Activated T-cell treated with anti-CD3 and anti-CD28 coated beads, Interleukin-2, amount 50 U/mL, for 72 hours (primary cell): Measurements from ENCODE around the gene DTNA. TPM values are rescaled to one million over a fixed set of nuclear protein-coding genes. Genes with fewer than 3 reads are reported as not detected.

Experiments
- ATAC-seq, 2 donors: fragments of 150-1000 bp; cut with Tn5 transposase; replicated peaks in 1 of 2; 2 replicates each; pipeline ENCODE4 v1.10.0; 2021; ENCODE audit warnings: moderate library complexity in 2 of 2, mild to moderate bottlenecking in 1 of 2
- DNase-seq, 2 donors: peaks; one replicate each; pipeline ENCODE4 v3.0.0; 2021 to 2022; ENCODE audit warnings: mixed read lengths in 1 of 2
- H3K27ac Mint-ChIP-seq: one replicate; pipeline ENCODE4 v1.8.0; 2022; ENCODE audit warnings: mild to moderate bottlenecking, moderate library complexity, mixed read lengths
- H3K27me3 Mint-ChIP-seq: one replicate; pipeline ENCODE4 v1.8.0; 2022; ENCODE audit warnings: low read depth, mixed read lengths
- H3K36me3 Mint-ChIP-seq, 2 donors: one replicate each; pipeline ENCODE4 v1.8.0; 2022; ENCODE audit warnings: mixed read lengths in 2 of 2, mild to moderate bottlenecking in 1 of 2; ENCODE audit not compliant: insufficient read depth in 2 of 2
- H3K4me1 Mint-ChIP-seq: one replicate; pipeline ENCODE4 v1.8.0; 2022; ENCODE audit warnings: low read depth, mixed read lengths
- H3K4me3 Mint-ChIP-seq, 2 donors: one replicate each; pipeline ENCODE4 v1.8.0; 2022; ENCODE audit warnings: mild to moderate bottlenecking in 2 of 2, mixed read lengths in 2 of 2, moderate library complexity in 2 of 2
- H3K9me3 Mint-ChIP-seq, 2 donors: one replicate each; pipeline ENCODE4 v1.8.0; 2022; ENCODE audit warnings: mixed read lengths in 2 of 2
- total RNA-seq, 2 donors: library from RNA; stranded (reverse); gene quantifications; one replicate each; pipeline ENCODE4 v1.2.3, GENCODE V29; 2022

Gene DTNA
- total RNA-seq, 2 donors from 2014 or later, result 0.56 to 0.84 TPM

DNA sequence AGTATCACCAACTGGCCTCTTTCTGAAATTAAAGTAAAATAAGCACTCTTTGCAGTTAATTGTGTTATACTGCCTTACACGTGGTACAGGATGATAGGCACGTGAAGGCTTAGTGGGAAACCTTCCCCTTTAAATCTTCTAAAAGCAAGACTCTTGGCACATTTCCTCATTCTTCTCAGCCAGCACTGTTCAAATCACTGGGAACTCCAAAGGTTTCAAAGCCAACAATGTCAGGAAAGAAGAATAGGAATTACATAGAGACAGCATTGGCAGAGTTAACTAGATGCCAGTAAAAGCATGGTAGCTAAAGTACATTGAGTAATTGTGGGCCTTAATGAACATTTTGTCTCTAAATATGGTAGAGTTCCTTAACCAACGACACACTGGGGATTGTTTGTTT lies 96.4 kb downstream of the DTNA start:
- Mint-ChIP-seq H3K27ac (no peak overlapping the region), H3K4me3 (no peak overlapping the region), H3K9me3 (no peaks in the 10 kb centered on the region), H3K4me1 (peaks cover 14% of the 10 kb centered on the region), H3K36me3 (no peaks in the 10 kb centered on the region), H3K27me3 (peaks cover 24% of the 10 kb centered on the region)
- DNase-seq, result no peak
- ATAC-seq, result no peak

DNA sequence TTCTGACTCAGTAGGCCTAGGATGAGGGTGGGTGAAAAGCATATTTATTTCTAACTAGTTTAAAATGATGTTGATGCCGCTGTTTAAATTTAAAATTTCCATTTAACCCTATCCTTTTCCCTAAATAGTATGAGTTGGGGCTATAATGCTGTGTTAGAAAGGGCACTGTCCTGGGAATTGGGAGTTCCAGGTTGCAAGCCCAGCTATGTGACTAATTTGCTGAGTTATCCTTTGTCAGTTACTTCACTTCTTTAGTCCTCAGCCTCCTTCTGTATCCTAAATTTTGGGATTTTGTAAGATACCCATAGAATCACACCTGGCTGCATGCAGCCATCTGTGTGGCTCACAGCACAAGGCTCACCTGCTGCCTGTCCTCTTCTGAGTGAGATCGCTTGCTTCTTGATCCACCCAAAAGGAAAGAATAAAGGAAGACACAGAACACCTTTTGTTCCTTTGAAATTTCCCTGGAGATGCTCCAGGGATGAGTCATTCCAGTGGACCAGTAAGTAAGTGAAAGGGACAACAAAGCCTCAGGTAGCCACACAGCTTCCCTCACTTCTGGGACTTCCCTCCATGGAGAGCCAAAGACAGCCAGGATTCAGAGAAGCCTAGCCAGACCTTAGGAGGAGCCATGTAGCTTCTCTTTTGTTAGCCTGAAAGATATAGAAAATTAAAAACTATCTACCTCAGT lies 97.2 kb downstream of the DTNA start:
- H3K36me3 Mint-ChIP-seq, result no peaks in the 10 kb centered on the region
- H3K4me3 Mint-ChIP-seq, result no peak overlapping the region
- no peak for DNase-seq
- H3K9me3 Mint-ChIP-seq, result no peaks in the 10 kb centered on the region
- H3K4me1 Mint-ChIP-seq, result peaks cover 14% of the 10 kb centered on the region
- H3K27me3 Mint-ChIP-seq, result peaks cover 24% of the 10 kb centered on the region
- ATAC-seq, result no peak
- H3K27ac Mint-ChIP-seq, result no peak overlapping the region

DNA sequence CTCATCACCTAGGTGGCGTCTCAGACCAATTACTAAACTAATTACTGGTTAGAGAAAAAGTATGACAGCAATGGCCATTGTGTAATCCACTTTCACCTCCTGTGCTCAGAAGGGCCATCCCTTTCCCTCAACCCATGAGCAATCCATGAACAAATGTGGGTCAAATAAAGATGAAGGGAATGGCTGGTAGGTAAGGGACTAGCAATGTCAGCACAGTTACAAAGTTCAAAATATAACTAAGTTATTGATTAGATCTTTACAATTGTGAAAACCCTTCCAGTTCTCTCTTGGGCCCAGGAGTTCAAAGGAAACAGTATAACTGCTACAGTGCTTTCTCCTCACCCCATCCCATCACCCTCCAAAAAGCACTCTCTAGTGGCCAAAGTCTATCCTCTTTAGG lies 98.3 kb downstream of the DTNA start:
- no peaks in the 10 kb centered on the region for H3K36me3 Mint-ChIP-seq
- H3K27me3 Mint-ChIP-seq, result peaks cover 28% of the 10 kb centered on the region
- peaks cover 14% of the 10 kb centered on the region for H3K4me1 Mint-ChIP-seq

GRCh38 chr18:34809451-34810072 lies 99.5 kb downstream of the DTNA start:
- DNase-seq, result no peak
- no peaks in the 10 kb centered on the region for H3K9me3 Mint-ChIP-seq

More for the DNA sequence above, 98.3 kb downstream of the DTNA start:
- H3K4me3 Mint-ChIP-seq, result no peak overlapping the region
- H3K9me3 Mint-ChIP-seq, result no peaks in the 10 kb centered on the region
- H3K27ac Mint-ChIP-seq, result no peak overlapping the region
- DNase-seq, result no peak
- peak in 1 of 2 donors; percentile 11 for ATAC-seq

DNA sequence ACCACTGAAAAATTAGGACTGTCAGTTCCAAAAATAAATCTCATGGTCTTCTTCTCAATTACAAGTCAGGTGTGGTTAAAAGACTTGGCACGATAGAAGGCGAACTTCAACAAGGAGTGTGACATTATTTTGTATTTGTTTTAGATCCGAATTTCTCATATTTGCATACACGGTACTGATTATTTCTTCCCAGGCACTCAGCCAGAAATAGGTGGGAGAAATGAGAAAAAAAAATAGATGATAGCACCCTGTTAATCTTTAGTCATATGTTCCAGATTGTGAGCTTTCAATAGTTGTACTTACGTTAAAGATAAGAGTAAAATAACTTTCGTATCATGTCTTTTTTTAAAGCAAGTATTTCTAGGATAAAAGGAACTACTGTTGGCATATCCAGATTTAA lies 106.1 kb downstream of the DTNA start:
- ATAC-seq (no peak), DNase-seq (no peak)
- Mint-ChIP-seq H3K27ac (no peak overlapping the region), H3K36me3 (no peaks in the 10 kb centered on the region), H3K9me3 (no peaks in the 10 kb centered on the region), H3K27me3 (peaks cover 38% of the 10 kb centered on the region), H3K4me1 (no peaks in the 10 kb centered on the region), H3K4me3 (no peak overlapping the region)

More at GRCh38 chr18:34809451-34810072, 99.5 kb downstream of the DTNA start:
- ATAC-seq, result no peak
- Mint-ChIP-seq H3K4me3 (no peak overlapping the region), H3K27ac (no peak overlapping the region), H3K27me3 (peaks cover 22% of the 10 kb centered on the region), H3K36me3 (no peaks in the 10 kb centered on the region), H3K4me1 (peaks cover 14% of the 10 kb centered on the region)

DNA sequence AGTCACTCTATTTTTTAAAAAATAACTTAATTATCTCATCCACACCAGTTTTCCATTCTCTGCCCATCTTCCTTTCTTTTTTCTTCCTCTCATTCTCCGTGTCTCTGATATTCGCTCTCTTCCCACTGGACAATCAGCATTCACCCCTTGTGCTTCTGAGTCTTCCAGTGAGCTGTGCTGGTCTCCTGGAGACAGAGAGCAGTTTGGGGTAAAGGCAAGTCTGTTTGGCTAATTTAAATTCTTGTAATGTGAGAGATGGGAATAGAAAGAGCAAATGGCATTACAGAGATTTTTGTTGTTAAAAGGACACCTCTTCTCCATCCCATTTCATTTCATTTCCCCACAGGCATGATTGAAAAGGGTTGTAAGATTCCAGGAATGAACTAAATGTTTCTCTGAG lies 107.5 kb downstream of the DTNA start:
- DNase-seq, result no peak
- no peaks in the 10 kb centered on the region for H3K36me3 Mint-ChIP-seq
- H3K4me3 Mint-ChIP-seq, result no peak overlapping the region
- no peak overlapping the region for H3K27ac Mint-ChIP-seq
- H3K4me1 Mint-ChIP-seq, result no peaks in the 10 kb centered on the region
- no peak for ATAC-seq
- H3K27me3 Mint-ChIP-seq, result peaks cover 39% of the 10 kb centered on the region
- H3K9me3 Mint-ChIP-seq, result no peaks in the 10 kb centered on the region

DNA sequence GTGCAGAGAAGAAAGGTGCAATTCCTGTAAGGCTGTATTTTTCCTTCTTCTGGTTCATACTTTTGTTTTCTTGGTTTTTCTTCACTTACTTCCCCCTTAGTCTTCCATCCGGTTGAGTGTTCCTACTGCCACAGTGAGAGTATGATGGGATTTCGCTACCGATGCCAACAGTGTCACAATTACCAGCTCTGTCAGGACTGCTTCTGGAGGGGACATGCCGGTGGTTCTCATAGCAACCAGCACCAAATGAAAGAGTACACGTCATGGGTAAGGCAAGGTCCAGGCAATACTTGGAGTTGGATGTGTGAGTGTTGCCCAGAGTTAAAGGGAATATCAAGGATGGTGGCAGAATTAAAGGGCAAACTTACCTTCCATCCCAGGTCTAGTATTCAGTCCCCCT lies 108.0 kb downstream of the DTNA start:
- Mint-ChIP-seq H3K27ac (no peak overlapping the region), H3K27me3 (peaks cover 41% of the 10 kb centered on the region), H3K4me3 (no peak overlapping the region), H3K36me3 (no peaks in the 10 kb centered on the region), H3K9me3 (no peaks in the 10 kb centered on the region), H3K4me1 (no peaks in the 10 kb centered on the region)
- no peak for ATAC-seq
- no peak for DNase-seq

DNA sequence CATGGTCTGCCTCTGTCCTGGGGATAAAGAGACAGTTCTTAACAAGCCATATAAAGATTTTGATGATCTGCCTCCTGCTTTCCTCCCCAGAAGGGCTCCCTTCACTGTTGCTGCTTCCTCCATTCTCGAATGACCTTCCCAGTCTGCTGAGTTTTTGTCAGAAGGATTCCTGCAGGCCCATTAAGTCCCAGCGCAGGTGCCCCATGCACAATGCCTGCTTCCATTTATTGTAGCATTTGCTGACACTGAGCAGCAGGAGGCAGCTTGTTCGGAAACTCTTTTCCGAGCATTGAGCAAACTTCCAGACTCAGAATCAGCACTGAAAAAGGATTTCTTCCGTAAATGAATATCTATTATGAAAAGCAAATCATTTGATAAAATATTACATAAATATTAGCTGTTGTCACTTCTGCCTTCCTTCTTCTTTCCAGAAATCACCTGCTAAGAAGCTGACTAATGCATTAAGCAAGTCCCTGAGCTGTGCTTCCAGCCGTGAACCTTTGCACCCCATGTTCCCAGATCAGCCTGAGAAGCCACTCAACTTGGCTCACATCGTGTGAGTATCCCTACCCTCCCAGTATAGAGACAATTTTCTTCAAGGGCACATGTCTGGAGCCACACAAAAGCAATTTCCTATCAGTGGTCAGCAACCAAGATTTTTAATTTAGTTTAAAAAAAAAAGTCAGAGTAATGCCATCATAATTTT lies 110.4 kb downstream of the DTNA start:
- Mint-ChIP-seq H3K36me3 (no peaks in the 10 kb centered on the region), H3K4me1 (no peaks in the 10 kb centered on the region), H3K9me3 (no peaks in the 10 kb centered on the region), H3K27ac (no peak overlapping the region), H3K27me3 (peaks cover 31% of the 10 kb centered on the region), H3K4me3 (no peak overlapping the region)
- ATAC-seq (no peak), DNase-seq (no peak)

DNA sequence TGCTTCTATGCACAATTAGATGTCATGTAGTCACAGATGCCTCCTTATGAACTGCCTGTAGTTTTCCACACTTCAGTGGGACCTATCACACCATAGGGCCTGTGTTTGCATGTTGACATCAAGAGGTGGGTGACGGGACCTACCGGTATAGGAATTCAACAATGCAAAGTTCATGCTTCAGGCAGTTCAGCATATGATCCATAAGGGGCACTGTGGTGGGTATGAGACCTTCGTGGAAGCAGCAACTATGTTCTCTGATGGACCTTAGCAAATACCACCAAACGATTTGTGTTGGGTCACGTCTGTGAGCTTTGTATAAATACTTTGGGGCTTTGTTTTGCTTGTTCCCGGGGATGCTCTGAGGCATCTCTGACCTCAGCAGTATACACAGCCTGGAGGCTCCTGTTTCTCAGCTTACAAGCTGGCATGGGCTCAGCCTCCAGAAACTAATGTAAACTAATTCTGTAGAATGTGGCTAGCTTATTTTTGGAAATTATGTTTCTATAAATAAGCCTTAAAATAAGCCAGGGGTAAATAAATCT lies 111.6 kb downstream of the DTNA start:
- DNase-seq, result no peak
- no peak for ATAC-seq
- Mint-ChIP-seq H3K27me3 (peaks cover 25% of the 10 kb centered on the region), H3K4me3 (no peak overlapping the region), H3K4me1 (peaks cover 3% of the 10 kb centered on the region), H3K36me3 (no peaks in the 10 kb centered on the region), H3K27ac (no peak overlapping the region), H3K9me3 (no peaks in the 10 kb centered on the region)

DNA sequence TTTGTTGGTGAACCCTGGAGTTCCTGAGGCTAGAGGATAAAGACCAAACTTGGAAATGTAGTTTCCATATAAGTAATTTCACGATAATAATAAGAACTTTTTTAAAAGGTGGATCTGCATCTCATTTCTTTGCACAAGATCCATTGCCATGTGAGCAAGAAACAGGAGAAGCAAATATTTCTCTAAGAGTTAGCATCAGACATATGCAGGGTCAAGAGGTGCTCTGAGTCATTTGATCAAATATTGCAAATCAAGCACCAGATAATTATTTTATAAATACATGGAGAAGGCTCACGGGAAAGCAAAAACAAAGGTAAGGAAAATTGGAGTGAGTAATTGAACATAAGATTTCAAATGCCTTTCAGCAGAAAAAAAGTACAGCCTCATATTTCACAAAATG lies 118.0 kb downstream of the DTNA start:
- ATAC-seq (no peak), DNase-seq (no peak)
- Mint-ChIP-seq H3K4me1 (peaks cover 17% of the 10 kb centered on the region), H3K9me3 (no peaks in the 10 kb centered on the region), H3K27ac (no peak overlapping the region), H3K4me3 (no peak overlapping the region), H3K36me3 (no peaks in the 10 kb centered on the region), H3K27me3 (no peaks in the 10 kb centered on the region)

GRCh38 chr18:34834897-34835296 lies 124.8 kb downstream of the DTNA start:
- DNase-seq, result no peak
- H3K4me1 Mint-ChIP-seq, result peaks cover 31% of the 10 kb centered on the region
- H3K4me3 Mint-ChIP-seq, result peak overlapping the region; percentile 57 to 80
- peak; percentile 89 to 91 for ATAC-seq
- H3K36me3 Mint-ChIP-seq, result peaks cover 0 to 1% of the 10 kb centered on the region in 2 donors
- H3K27ac Mint-ChIP-seq, result peak overlapping the region; percentile 99
- H3K9me3 Mint-ChIP-seq, result no peaks in the 10 kb centered on the region
- H3K27me3 Mint-ChIP-seq, result peaks cover 11% of the 10 kb centered on the region

GRCh38 chr18:34835466-34835865 lies 125.4 kb downstream of the DTNA start:
- peak; percentile 52 to 57 for ATAC-seq

GRCh38 chr18:34837769-34838272 lies 127.7 kb downstream of the DTNA start:
- Mint-ChIP-seq H3K27ac (no peak overlapping the region), H3K27me3 (peaks cover 18% of the 10 kb centered on the region), H3K36me3 (peaks cover 0 to 1% of the 10 kb centered on the region in 2 donors), H3K4me1 (peaks cover 20% of the 10 kb centered on the region), H3K9me3 (no peaks in the 10 kb centered on the region), H3K4me3 (no peak overlapping the region)
- no peak for ATAC-seq
- DNase-seq, result no peak

More at GRCh38 chr18:34835466-34835865, 125.4 kb downstream of the DTNA start:
- DNase-seq, result no peak
- peak overlapping the region; percentile 57 to 80 for H3K4me3 Mint-ChIP-seq
- H3K27ac Mint-ChIP-seq, result peak overlapping the region; percentile 99
- H3K9me3 Mint-ChIP-seq, result no peaks in the 10 kb centered on the region
- H3K27me3 Mint-ChIP-seq, result peaks cover 11% of the 10 kb centered on the region
- H3K4me1 Mint-ChIP-seq, result peaks cover 30% of the 10 kb centered on the region
- peaks cover 0 to 1% of the 10 kb centered on the region in 2 donors for H3K36me3 Mint-ChIP-seq
